Measurements from ENCODE around the gene BRD3.

The BRD3 gene

GRCh38 chr9:134053941-134054761 lies 13.7 kb downstream of the BRD3 start:
- no peak for DNase-seq

- no peak for DNase-seq
These were observed 14.4 kb downstream of the BRD3 start for GRCh38 chr9:134053401-134053871.

- no peak for DNase-seq
These were observed 14.9 kb downstream of the BRD3 start for GRCh38 chr9:134052941-134053340.

DNA sequence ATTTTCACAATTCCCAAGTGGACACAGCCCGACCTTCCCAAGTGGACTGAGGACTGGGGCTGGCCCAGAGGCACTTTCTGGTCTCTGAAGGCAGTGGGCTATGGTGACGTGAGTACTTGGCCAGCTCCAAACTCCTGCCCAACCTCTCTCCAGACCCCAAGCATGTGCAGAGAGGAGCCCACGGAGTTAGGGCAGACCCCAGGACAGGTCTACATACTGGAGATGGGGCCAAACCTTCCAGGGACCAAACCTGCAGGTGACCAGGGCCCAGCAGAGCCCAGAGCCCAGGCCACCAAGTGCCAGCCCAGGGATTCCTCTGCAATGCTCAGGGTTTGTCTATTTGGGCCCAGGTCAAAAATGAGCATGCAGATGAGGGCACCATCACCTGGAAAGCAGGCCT lies 15.3 kb downstream of the BRD3 start:
- no peak for DNase-seq

DNA sequence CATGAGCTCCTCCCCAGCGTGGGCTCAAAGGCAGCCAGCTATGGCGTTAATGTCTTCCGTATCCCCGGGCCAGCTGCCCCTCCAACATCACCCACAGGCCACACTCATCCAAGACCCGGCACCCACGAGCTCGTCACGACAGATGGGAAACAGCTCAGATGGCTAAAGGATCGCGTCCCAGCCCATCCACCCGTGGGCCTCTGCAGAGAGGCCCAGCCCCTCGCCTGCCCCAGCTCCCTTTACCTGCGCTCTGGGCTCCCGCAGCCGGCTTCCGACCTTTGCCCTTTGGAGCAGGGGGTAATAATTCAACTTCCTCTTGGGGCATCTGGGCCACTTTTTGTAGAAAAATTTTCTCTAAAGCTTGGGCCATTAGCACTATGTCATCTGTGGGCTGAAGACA lies 16.5 kb downstream of the BRD3 start:
- no peak for DNase-seq

GRCh38 chr9:134050726-134051125 lies 17.1 kb downstream of the BRD3 start:
- DNase-seq = no peak

- no peak for DNase-seq
These were observed 17.8 kb downstream of the BRD3 start for GRCh38 chr9:134049772-134050588.

- no peak for DNase-seq
These were observed 18.6 kb downstream of the BRD3 start for GRCh38 chr9:134049236-134049635.

DNA sequence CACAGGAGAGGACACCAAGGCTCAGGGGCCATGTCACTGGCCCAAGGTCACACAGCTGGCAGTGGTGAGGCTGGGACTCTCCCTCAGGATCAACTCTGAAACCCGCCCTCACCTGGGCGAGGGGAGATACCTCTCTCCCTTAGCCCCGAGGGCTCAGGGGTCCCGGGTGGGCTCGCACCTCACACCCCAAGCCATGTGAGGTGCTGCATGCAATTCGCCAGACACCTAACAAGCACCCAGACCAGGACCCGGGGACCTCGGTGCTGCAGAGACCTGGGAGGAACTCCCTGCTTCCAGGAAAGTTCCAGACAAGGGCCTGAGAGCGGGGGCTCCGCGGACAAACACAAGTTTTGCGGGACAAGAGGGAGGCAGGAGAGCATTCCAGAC lies 19.3 kb downstream of the BRD3 start:
- DNase-seq = no peak

- DNase-seq = no peak
These were observed 19.8 kb downstream of the BRD3 start for GRCh38 chr9:134047868-134048581.

DNA sequence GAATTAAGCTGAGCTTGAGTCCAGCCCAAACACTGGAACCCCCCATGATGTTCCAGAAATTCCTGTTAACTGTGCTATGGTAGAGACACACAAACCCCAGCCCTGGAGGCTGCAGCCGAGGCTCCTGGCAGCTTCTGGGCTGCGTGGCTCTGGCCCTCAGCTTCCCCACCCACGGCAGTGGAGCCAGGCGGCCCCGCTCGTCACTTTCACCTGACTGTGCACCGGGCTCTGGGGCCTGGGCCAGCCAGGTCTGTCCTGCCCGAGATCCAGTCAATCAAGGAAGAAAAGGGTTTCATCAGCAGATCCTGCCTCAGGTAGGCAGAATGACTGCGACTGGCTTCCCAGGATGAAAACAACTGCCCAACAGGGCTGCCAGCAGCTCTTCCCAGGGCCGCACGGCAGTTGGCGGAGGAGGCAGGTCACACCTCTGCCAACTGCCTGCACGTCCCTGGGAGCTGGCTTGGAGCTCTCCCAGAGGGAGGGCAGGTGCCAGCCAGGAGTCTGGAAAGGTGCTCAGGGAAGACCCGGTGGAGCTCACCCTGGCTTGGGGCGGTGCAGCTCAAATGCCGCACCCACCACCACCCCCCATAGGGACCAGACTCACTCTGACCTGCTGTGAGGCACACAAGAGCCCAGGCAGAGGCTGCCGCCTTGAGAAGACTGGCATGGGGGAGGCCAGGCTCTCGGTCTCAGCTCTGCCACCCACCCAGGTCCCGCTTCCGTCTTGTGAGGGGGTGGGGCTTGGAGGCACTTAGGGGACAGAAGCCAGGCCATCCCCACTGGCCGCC lies 20.7 kb downstream of the BRD3 start:
- DNase-seq = no peak

GRCh38 chr9:134045841-134046544 lies 21.8 kb downstream of the BRD3 start:
- no peak for DNase-seq

DNA sequence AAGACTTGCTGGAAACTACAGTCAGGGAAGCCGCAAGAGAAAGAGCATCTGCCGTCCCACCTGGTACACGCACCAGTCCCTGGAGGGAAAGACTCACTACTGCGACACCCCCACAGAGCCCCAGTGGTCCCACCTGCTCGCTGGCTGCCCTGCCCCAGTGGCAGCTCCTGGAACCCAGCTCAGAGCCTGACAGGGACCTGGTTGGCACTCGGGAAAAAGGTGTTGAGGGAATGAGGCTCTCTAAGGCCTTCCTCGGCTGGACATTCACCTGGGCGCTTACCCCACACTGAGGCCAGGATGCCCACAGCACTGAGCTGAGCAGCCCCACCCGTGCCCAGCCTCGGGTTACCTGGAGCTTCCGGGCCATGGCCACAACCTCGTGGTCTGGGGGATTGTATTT lies 22.9 kb downstream of the BRD3 start:
- DNase-seq = no peak

- no peak for DNase-seq
These were observed 24.3 kb downstream of the BRD3 start for GRCh38 chr9:134043531-134043988.

DNA sequence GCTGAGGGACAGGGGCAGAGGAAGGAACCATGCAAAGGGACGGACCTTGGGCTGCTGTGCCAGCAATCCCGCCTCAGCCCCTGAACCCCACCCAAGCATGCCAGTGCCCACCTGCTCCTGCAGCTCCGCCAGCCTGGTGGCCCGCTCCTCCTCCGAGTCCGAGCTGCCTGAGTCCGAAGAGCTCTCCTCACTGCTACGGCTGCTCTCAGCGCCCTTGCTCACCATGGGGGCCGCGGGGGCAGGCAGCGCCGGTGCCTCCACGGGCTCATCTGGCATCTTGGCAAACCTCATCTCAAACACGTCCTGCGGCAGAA lies 26.2 kb downstream of the BRD3 start:
- DNase-seq = no peak

- no peak for DNase-seq
These were observed 26.8 kb downstream of the BRD3 start for GRCh38 chr9:134040781-134041648.

DNA sequence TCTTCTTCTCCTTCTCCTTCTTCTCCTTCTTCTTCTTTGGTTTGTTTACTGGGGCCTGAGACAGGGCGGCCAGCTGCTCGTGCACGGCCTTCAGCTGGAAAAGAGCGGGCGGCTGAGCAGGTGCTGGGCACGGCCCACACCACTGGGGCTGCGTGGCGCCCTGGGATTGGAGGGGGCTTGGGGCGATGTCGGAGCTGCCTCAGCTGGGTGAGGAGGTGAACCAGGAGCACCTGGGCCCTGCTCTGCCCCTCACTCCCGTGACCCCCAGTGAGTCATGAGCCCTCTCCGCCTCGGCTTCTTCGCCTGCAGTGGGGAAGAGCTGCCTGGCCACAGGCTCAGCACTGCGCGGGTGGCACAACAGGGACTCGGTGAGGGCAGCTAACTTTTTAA lies 27.7 kb downstream of the BRD3 start:
- DNase-seq = no peak

DNA sequence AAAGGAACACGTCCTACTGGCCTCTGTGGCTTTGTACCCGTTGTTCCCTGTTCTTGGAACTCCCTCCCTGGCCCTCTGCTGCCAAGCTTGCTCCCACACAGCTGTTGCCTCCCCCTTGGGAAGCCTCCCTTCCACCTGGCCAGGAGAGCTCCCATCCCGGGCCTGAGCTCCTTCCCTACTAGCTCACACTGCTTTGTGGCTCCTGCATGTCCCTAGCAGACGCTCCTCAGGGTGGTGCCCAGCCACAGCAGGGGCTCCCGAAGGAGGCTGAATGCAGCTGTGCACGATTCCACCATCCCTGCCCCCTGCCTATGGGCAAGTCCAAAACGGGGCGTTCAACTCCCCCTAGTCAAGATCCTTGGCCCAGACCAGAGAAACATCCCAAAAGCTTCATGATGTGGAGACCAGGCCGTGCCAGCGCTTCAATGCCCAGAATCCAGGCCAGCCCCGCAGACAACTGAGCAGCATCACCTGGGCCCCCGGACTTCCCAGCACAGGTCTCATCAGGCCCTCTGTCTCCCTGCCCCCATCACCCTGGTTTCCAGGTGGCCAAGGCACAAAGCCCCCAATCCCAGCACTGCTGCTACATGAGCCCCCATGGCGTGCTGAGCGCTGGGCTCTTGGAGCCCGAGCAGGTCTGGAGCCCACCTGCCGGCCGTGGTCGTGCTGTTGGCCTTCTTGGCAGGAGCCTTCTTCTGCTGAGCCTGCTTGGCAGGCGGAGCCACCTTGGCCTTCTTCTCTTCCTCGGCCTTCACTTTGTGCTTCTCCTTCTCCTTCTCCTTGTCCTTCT lies 28.2 kb downstream of the BRD3 start:
- DNase-seq = no peak

DNA sequence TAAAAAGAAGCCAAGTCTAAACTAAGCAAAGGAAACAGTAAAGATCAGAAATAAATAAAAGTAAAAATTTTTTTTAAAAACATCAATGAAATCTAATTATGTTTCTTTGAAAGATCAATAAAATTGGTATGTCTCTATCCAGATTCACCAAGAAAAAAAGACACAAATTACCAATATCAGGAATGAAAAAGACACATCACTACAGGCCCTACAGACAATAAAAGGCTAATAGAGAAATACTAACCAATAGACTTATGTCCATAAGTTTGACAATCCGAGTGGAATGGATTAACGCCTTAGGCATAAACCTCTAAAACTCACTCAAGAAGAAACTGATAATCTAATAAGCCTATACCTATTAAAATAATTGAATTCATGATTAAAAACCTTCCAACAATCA lies 30.2 kb downstream of the BRD3 start:
- no peak for DNase-seq

DNA sequence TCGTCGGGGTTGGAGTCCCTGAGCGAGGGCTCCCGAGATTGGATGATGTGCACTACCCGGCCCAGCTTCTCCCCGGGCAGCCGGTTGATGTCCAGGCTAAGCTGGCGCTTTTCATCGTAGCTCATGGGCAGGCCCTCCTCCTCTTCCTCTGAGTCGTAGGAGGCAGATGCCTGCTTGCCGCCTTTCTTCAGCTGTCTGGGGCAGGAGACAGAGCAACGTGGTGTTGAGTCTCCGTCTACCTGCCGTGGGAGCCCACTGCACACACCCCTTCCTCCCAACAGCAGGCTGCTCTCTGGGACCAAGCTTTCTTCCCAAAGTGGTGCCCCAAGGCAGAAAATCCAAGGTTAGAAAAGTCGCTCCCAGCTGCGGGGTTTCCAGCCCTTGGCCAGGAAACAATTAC lies 31.7 kb downstream of the BRD3 start:
- DNase-seq = no peak

Measured in NCI-H187 (cell line).